Neural crest cell (in vitro differentiated cells): ENCODE data around the gene EMX2. TPM values are rescaled to one million over a fixed set of nuclear protein-coding genes. Genes with fewer than 3 reads are reported as not detected.
A peak's percentile ranks its signal among the peaks of the same experiment; 100 is the strongest.

Experiments used
- DNase-seq: peaks from one replicate; pipeline ENCODE4 v3.0.0; 2021; ENCODE audit warnings: low read depth, mixed read lengths, low spot score
- H3K27ac Mint-ChIP-seq: one replicate; pipeline ENCODE4 v1.8.0; 2021; ENCODE audit warnings: mild to moderate bottlenecking, mixed read lengths; ENCODE audit not compliant: unreplicated experiment
- H3K27me3 Mint-ChIP-seq: 2 replicates; pipeline ENCODE4 v1.8.0; 2021; ENCODE audit warnings: low read depth, mild to moderate bottlenecking, mixed read lengths
- H3K36me3 Mint-ChIP-seq: 2 replicates; pipeline ENCODE4 v1.8.0; 2021; ENCODE audit warnings: low read depth, mild to moderate bottlenecking, mixed read lengths
- H3K4me1 Mint-ChIP-seq: 2 replicates; pipeline ENCODE4 v1.8.0; 2021; ENCODE audit warnings: mixed read lengths
- H3K4me3 Mint-ChIP-seq: one replicate; pipeline ENCODE4 v1.8.0; 2021; ENCODE audit warnings: mild to moderate bottlenecking, mixed read lengths
- H3K9me3 Mint-ChIP-seq: 2 replicates; pipeline ENCODE4 v1.8.0; 2021; ENCODE audit warnings: mixed read lengths
- CTCF ChIP-seq: fragments of 200-600 bp; sonication (generic); conservative IDR thresholded peaks from 2 replicates; pipeline ENCODE4 v1.5.0; 2021; ENCODE audit warnings: antibody characterized with exemption, mild to moderate bottlenecking
- total RNA-seq: library from RNA; stranded (reverse); gene quantifications from 2 replicates; pipeline ENCODE4 v1.2.1, GENCODE V29; 2021

EMX2 gene
- total RNA-seq, 1 donor from 2014 or later = 1.0 TPM

- no peak for DNase-seq
- TF ChIP-seq CTCF = no peak
- no peaks in the 10 kb centered on the region for H3K9me3 Mint-ChIP-seq
- H3K4me3 Mint-ChIP-seq = no peak overlapping the region
- no peak overlapping the region for H3K27ac Mint-ChIP-seq
- no peaks in the 10 kb centered on the region for H3K36me3 Mint-ChIP-seq
- H3K27me3 Mint-ChIP-seq = peaks cover 99% of the 10 kb centered on the region
- peaks cover 14% of the 10 kb centered on the region for H3K4me1 Mint-ChIP-seq
Observed at GRCh38 chr10:117532451-117533107, 10.0 kb upstream of the EMX2 start.

GRCh38 chr10:117533507-117534281 is 8.9 kb upstream of the EMX2 start:
- Mint-ChIP-seq H3K4me1 (peaks cover 14% of the 10 kb centered on the region), H3K9me3 (no peaks in the 10 kb centered on the region), H3K27ac (no peak overlapping the region), H3K27me3 (peaks cover 99% of the 10 kb centered on the region), H3K4me3 (peak overlapping the region; percentile 20), H3K36me3 (no peaks in the 10 kb centered on the region)
- TF ChIP-seq CTCF = no peak
- DNase-seq = no peak

GRCh38 chr10:117534321-117535297 is 7.9 kb upstream of the EMX2 start:
- Mint-ChIP-seq H3K36me3 (no peaks in the 10 kb centered on the region), H3K27ac (no peak overlapping the region), H3K4me1 (peaks cover 14% of the 10 kb centered on the region), H3K4me3 (peak overlapping the region; percentile 69), H3K9me3 (no peaks in the 10 kb centered on the region), H3K27me3 (peaks cover 99% of the 10 kb centered on the region)
- DNase-seq = no peak
- no peak for TF ChIP-seq CTCF

- DNase-seq = no peak
- H3K4me1 Mint-ChIP-seq = peaks cover 14% of the 10 kb centered on the region
- TF ChIP-seq CTCF = no peak
- no peaks in the 10 kb centered on the region for H3K9me3 Mint-ChIP-seq
- no peak overlapping the region for H3K27ac Mint-ChIP-seq
- H3K36me3 Mint-ChIP-seq = no peaks in the 10 kb centered on the region
- H3K27me3 Mint-ChIP-seq = peaks cover 99% of the 10 kb centered on the region
- H3K4me3 Mint-ChIP-seq = peak overlapping the region; percentile 69
Observed at GRCh38 chr10:117535298-117536071, 7.1 kb upstream of the EMX2 start.
